Measurements from ENCODE around the gene RXFP2.

Gene RXFP2

GRCh38 chr13:31739226-31739625 lies at the start of gene RXFP2:
RXFP2 (plus strand) TSS chr13:31739526; CDS start chr13:31739613, 87 bp downstream.
- Mint-ChIP-seq H3K36me3 (ENCODE audit: low read depth) (no peaks in the 10 kb centered on the region), H3K4me1 (peaks cover 14% of the 10 kb centered on the region), H3K4me3 (peak within 1 kb of the TSS; percentile 49 to 82 (median 75)), H3K27me3 (ENCODE audit: low read depth) (peaks cover 7% of the 10 kb centered on the region), H3K9me3 (peaks cover 2% of the 10 kb centered on the region), H3K27ac (peak within 1 kb of the TSS; percentile 72 to 89 (median 82))
- no peak for TF ChIP-seq CTCF (IDR thresholded peaks at IDR 0.05; ENCODE audit: unreplicated experiment in 3 of 3)

GRCh38 chr13:31697290-31697689 lies 42.0 kb upstream of the RXFP2 start:
- peaks cover 5% of the 10 kb centered on the region for H3K4me1 Mint-ChIP-seq
- no peak overlapping the region for H3K4me3 Mint-ChIP-seq
- TF ChIP-seq CTCF (IDR thresholded peaks at IDR 0.05; ENCODE audit: unreplicated experiment in 3 of 3): no peak
- H3K27ac Mint-ChIP-seq: no peak overlapping the region
- peaks cover 4% of the 10 kb centered on the region for H3K27me3 Mint-ChIP-seq (ENCODE audit: low read depth)
- H3K36me3 Mint-ChIP-seq (ENCODE audit: low read depth): peaks cover 4% of the 10 kb centered on the region
- peaks cover 18% of the 10 kb centered on the region for H3K9me3 Mint-ChIP-seq

GRCh38 chr13:31699650-31700049 lies 39.7 kb upstream of the RXFP2 start:
- Mint-ChIP-seq H3K36me3 (ENCODE audit: low read depth) (peaks cover 4% of the 10 kb centered on the region), H3K27me3 (ENCODE audit: low read depth) (no peaks in the 10 kb centered on the region), H3K4me1 (peaks cover 5% of the 10 kb centered on the region), H3K27ac (peak overlapping the region in 1 of 3 experiments; percentile 56), H3K9me3 (peaks cover 8% of the 10 kb centered on the region), H3K4me3 (no peak overlapping the region)
- TF ChIP-seq CTCF (IDR thresholded peaks at IDR 0.05; ENCODE audit: unreplicated experiment in 3 of 3): peak in 1 of 3 experiments; percentile 38

GRCh38 chr13:31703780-31704179 lies 35.5 kb upstream of the RXFP2 start:
- Mint-ChIP-seq H3K4me1 (peaks cover 3% of the 10 kb centered on the region), H3K36me3 (ENCODE audit: low read depth) (peaks cover 4% of the 10 kb centered on the region), H3K27me3 (ENCODE audit: low read depth) (no peaks in the 10 kb centered on the region), H3K27ac (no peak overlapping the region), H3K9me3 (peaks cover 2% of the 10 kb centered on the region), H3K4me3 (no peak overlapping the region)
- TF ChIP-seq CTCF (IDR thresholded peaks at IDR 0.05; ENCODE audit: unreplicated experiment in 3 of 3): no peak

GRCh38 chr13:31706105-31706504 lies 33.2 kb upstream of the RXFP2 start:
- TF ChIP-seq CTCF (IDR thresholded peaks at IDR 0.05; ENCODE audit: unreplicated experiment in 3 of 3): no peak
- Mint-ChIP-seq H3K9me3 (no peaks in the 10 kb centered on the region), H3K36me3 (ENCODE audit: low read depth) (peaks cover under 1% of the 10 kb centered on the region), H3K4me1 (no peaks in the 10 kb centered on the region), H3K4me3 (no peak overlapping the region), H3K27me3 (ENCODE audit: low read depth) (no peaks in the 10 kb centered on the region), H3K27ac (no peak overlapping the region)

GRCh38 chr13:31717583-31717982 lies 21.7 kb upstream of the RXFP2 start:
- Mint-ChIP-seq H3K36me3 (ENCODE audit: low read depth) (no peaks in the 10 kb centered on the region), H3K4me3 (no peak overlapping the region), H3K27me3 (ENCODE audit: low read depth) (no peaks in the 10 kb centered on the region), H3K4me1 (peaks cover 6% of the 10 kb centered on the region), H3K27ac (no peak overlapping the region), H3K9me3 (peaks cover 4% of the 10 kb centered on the region)
- TF ChIP-seq CTCF (IDR thresholded peaks at IDR 0.05; ENCODE audit: unreplicated experiment in 3 of 3): no peak
